KBM-7 (cell line): ENCODE measurements around the gene MIEN1.

Experiments
- DNase-seq: peaks from one replicate; pipeline ENCODE4 v3.0.0-alpha.2; 2015
- in situ Hi-C: fragments of 300-500 bp; cut with MboI; formaldehyde crosslinking; loops from 2 replicates; pipeline ENCODE4 v1.14.3; 2020; ENCODE audit warnings: low sequenced_read_pairs, low pct_unique_long_range_greater_than_20kb, mixed read lengths

The MIEN1 gene

GRCh38 chr17:39683295-39683939 lies 46.9 kb downstream of the MIEN1 start:
- DNase-seq: no peak
- in situ Hi-C loops: no loop called here

- in situ Hi-C loops: no loop called here
- peak; percentile 53 for DNase-seq
Measured at GRCh38 chr17:39679521-39680192, 50.7 kb downstream of the MIEN1 start.
